ENCODE measurements around the gene CCDC146.
"Not testable (repeated sequence)": the region's sequence is repeated elsewhere in the genome, so short reads cannot be mapped to it uniquely, and the experiment has no call there.

Gene CCDC146

GRCh38 chr7:77327932-77328628 is 205.7 kb downstream of the CCDC146 start:
- no peak for DNase-seq (ENCODE audit: low spot score)

GRCh38 chr7:77328669-77329068 is 206.3 kb downstream of the CCDC146 start:
- DNase-seq (ENCODE audit: low spot score): no peak

DNA sequence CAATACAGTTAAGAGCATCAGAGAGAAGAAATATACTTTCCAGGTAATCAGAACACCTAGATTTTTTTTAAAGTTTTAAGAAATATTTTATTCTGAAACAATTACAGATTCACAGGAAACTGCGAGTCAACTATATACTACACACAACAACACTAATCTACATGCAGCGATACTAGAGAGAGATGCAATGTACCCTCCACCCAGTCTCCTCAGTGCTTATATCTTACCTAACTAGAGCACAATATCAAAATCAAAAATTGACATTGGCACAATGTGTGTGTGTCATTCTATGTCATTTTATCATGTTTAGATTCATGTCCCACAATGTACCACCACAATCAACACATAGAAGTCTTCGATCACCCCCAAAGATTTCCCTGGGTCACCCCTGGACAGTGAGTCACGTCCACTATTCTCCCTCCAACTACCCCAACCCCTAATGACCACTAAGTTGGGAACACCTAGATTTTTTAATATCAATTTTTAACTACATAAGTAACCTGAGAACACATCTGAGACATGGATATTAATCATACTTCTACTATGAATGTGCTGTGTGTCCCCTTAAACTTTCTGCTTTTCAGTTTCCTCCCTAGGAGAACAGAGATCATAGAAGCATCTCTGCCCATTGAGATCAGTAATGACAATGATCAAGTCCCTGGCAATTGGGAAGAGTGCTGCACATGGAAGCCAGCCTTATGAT is 207.2 kb downstream of the CCDC146 start:
- no peak for DNase-seq (ENCODE audit: low spot score)

DNA sequence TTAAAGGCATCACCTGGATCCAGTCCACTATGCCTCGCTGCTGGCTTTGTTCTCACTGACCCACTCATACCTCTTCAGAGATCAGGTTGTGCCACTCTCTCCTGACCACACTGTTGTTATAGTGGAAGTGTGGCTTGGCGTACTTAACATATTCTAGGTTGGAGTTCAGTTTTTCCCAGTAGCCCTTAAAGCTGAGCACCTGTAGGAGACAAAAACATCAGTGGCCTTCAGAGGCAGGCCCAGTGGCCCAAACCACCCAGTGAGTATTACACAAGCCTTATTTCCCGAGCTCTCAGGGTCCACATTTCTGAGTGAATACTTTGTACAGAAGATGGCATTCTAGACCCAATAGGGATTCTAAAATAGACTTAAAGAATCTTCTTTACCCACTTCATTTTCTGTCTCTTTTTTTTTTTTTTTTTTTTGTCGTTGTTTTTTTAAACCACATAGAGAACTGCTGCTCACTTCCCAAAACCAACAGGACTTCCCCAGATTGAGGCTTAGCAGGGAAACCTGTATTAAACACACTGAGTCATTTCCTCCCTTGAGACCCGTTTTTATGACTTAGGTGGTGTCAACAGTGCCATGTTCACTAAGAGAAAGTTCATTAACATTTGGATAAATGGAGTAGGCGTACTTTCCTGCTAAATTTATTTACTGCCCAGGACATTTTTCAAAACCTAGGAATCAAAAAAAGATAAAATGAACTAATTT is 207.9 kb downstream of the CCDC146 start:
- peak; percentile 34 for DNase-seq (ENCODE audit: low spot score)

- peak; percentile 92 for DNase-seq (ENCODE audit: low spot score)
Measured at GRCh38 chr7:77331938-77332695, 209.7 kb downstream of the CCDC146 start.

DNA sequence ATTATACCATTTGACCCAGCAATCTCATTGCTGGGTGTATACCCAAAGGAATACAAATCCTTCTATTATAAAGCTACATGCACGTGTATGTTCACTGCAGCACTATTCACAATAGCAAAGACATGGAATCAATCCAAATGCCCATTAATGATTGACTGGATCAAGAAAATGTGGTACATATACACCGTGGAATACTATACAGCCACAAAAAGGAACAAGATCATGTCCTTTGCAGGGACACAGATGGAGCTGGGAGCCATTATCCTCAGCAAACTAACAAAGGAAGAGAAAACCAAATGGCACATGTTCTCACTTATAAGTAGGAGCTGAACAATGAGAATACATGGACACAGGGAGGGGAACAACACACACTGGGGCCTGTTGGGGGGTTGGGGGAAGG is 211.6 kb downstream of the CCDC146 start:
- not testable (repeated sequence) for DNase-seq (ENCODE audit: low spot score)

- DNase-seq (ENCODE audit: low spot score): peak; percentile 47
Measured at GRCh38 chr7:77335581-77335980, 213.2 kb downstream of the CCDC146 start.

DNA sequence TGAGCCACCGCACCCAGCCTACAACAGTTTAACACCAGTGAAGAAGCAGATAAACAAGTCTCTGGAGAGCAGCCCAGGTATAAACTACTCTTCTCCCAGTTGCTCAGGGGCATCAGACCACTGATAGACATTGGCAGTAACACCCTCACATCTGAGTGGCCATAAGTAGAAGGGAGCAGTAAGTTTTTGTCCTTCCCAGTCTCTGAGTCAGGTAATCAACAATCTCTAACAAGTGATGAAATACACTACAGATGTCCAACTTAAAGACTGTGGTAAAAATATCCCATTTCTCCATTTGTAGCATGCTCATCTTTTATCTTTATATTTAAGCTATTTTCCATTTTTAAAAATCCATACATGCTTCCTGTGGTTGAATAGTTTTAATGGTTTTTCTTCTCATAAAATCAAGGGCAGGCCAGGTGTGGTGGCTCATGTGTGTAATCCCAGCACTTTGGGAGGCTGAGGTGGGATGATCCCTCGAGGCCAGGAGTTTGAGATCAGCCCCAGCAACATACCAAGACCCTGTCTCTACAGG is 215.1 kb downstream of the CCDC146 start:
- no peak for DNase-seq (ENCODE audit: low spot score)

DNA sequence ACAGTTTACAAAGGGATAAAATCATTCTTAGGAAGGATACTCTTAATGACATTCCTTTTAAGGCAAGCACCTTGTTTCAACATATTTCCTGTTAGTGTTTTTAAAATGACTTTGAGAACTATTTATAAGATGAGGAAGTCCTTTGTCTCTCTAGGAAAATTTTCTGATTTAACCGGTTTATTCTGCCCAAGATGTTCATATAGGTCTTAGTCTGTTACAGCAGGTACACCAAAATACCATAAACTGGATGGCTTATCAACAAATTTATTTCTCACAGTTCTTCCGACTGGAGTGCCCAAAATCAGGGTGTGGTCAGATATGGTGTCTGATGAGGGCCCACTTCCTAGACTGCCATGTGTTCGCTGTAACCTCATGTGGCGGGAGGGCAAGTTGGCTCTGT is 215.8 kb downstream of the CCDC146 start:
- DNase-seq (ENCODE audit: low spot score): no peak

GRCh38 chr7:77338883-77339629 is 216.6 kb downstream of the CCDC146 start:
- no peak for DNase-seq (ENCODE audit: low spot score)

GRCh38 chr7:77339726-77340125 is 217.3 kb downstream of the CCDC146 start:
- no peak for DNase-seq (ENCODE audit: low spot score)

Data from Ammon's horn (tissue), 1 donor.